HTERT RPE-1 (cell line): ENCODE measurements around the gene GHRH.

Source experiments
- in situ Hi-C: fragments of 300-500 bp; cut with MboI; formaldehyde crosslinking; loops from 4 replicates; pipeline ENCODE4 v1.14.3; 2020; ENCODE audit warnings: low sequenced_read_pairs

Gene GHRH

GRCh38 chr20:37242503-37242902, 19.1 kb downstream of the GHRH start:
- in situ Hi-C loops, result no loop called here

GRCh38 chr20:37240337-37241067, 21.1 kb downstream of the GHRH start:
- in situ Hi-C loops, result no loop called here

GRCh38 chr20:37238935-37239451, 22.6 kb downstream of the GHRH start:
- in situ Hi-C loops, result no loop called here

- in situ Hi-C loops, result no loop called here
Observed at GRCh38 chr20:37238426-37238825, 23.2 kb downstream of the GHRH start.

DNA sequence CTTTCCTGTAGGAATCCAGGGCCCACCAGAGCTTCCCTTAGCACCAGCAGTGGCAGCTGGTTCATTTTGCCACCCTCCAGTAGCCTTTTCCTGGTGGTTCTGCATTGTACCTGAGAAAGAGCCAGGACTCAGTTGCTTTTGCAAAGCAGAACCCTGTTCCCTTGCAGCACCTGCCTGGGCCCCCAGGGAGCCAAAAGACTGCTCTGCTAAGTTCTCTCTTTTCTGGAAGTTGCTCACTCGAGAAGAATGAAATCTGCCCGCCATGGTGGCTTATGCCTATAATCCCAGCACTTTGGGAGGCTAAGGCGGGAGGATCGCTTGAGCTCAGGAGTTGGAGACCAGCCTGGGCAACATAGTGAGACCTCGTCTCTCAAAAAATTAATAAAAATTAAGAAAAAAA, 24.0 kb downstream of the GHRH start:
- in situ Hi-C loops, result no loop called here

DNA sequence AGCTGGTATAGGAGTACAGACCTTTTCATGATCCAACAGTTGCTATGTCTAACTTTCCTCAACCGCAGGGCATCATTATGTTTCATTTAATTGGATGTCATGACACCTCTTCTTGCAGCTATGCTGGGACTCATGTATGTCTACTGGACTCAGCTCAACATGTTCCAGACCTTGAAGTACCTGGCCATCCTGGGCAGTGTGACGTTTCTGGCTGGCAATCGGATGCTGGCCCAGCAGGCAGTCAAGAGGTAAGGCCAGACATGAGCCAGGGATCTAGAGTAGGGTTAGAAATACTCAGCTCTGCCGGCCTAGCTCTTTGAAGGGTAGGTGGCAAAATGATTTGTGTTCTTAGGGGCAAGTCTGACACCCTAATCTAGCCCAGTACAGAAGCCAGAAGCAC, 25.2 kb downstream of the GHRH start:
- in situ Hi-C loops, result no loop called here

- in situ Hi-C loops, result no loop called here
Observed at GRCh38 chr20:37235065-37235464, 26.5 kb downstream of the GHRH start.

GRCh38 chr20:37234254-37234581, 27.4 kb downstream of the GHRH start:
- in situ Hi-C loops, result no loop called here

GRCh38 chr20:37233548-37234253, 27.9 kb downstream of the GHRH start:
- in situ Hi-C loops, result no loop called here

DNA sequence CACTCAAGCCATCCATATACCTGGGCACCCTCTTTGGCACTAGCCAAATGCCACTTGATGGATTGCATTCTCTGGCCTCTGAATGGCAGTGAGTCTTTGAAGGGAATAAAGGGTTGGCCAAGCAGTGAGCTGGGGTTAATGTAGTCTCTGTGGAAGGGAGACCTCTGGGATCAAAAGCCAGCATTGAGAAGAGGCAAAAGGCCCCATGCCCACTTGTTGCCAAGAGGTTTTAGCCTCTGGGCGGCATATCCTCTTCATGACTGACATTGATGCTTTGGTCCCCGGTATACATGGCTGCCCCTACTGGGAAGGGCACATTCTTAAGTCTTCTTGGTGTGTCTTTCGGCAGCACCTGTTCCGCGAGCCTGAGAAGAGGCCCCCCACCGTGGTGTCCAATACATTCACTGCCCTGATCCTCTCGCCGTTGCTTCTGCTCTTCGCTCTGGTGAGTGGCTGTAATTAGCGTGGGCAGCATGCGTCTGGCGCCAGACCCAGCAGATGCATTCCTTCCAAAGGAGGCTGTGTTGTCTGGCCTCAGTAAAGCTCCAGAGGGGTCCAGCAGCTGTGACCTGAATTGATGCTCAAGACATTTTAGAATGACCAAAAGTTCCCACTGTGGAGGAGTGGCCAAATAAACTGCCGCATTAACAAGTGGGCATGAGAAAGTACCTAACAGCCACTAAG, 29.5 kb downstream of the GHRH start:
- in situ Hi-C loops, result no loop called here

- in situ Hi-C loops, result no loop called here
Observed at GRCh38 chr20:37230200-37230599, 31.4 kb downstream of the GHRH start.

- in situ Hi-C loops, result no loop called here
Observed at GRCh38 chr20:37229357-37229756, 32.3 kb downstream of the GHRH start.

GRCh38 chr20:37228656-37229055, 33.0 kb downstream of the GHRH start:
- in situ Hi-C loops, result no loop called here

GRCh38 chr20:37228082-37228481, 33.5 kb downstream of the GHRH start:
- in situ Hi-C loops, result no loop called here

DNA sequence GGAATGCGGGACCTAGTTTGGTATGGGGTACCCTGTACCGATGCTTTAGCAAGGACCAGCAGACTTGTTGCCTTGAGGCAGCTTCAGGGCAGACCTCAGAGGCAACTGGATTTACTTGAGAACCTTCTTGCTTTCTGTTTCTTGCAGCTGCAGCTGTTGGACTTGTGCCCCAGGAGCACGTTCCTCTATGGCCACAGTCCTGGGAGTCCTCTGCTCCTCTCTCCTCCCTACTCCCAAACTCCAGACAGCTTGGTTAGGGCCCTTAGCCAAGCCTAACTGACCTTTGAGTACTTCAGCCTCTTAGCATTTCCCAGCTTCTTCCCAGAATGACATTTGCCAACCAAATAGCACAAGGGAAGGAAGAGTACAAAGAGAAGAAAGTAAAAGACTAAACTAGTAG, 34.7 kb downstream of the GHRH start:
- in situ Hi-C loops, result no loop called here

- in situ Hi-C loops, result no loop called here
Observed at GRCh38 chr20:37225146-37225545, 36.5 kb downstream of the GHRH start.

DNA sequence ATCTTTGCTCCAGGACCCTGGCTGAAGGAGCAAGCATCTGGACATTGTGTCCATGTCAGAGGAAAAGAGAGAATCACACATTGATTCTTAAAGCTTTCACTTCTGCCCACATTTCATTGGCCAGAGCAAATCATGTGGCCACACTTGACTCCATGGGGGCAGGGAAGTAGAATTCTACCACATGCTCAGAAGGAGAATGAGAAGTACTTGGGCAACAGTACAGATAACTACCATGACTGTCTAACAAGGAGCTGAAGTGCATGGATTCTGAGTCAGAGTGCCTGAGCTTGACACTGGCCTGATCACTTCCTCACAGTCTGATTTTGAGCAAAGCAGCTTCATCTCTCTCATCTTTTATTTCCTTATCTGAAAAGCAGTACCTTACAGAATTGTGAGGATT, 38.6 kb downstream of the GHRH start:
- in situ Hi-C loops, result no loop called here

DNA sequence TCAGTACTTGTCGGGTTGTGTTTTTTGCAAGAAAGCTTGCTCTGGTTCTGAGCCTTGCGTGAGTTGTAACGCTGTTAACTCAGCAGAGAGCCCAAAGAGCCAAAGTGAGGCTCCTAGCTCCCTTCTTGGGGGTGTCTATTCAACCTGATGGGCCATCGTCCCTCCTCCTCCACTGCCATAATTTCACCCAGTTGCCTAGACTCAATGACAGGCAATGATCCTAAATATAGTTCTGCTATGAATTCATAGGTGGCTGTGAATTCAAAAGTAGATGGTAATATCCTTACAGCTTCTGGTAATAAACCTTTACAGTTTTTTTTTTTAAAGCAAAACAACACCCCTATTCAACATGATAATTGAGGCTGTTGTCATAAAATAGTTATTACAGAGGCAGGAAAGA, 39.5 kb downstream of the GHRH start:
- in situ Hi-C loops, result no loop called here

GRCh38 chr20:37220731-37221130, 40.9 kb downstream of the GHRH start:
- in situ Hi-C loops, result no loop called here

- in situ Hi-C loops, result no loop called here
Observed at GRCh38 chr20:37219751-37220668, 41.6 kb downstream of the GHRH start.

GRCh38 chr20:37218976-37219375, 42.6 kb downstream of the GHRH start:
- in situ Hi-C loops, result no loop called here
